ENCODE results near the gene WNT9B.

Gene WNT9B

DNA sequence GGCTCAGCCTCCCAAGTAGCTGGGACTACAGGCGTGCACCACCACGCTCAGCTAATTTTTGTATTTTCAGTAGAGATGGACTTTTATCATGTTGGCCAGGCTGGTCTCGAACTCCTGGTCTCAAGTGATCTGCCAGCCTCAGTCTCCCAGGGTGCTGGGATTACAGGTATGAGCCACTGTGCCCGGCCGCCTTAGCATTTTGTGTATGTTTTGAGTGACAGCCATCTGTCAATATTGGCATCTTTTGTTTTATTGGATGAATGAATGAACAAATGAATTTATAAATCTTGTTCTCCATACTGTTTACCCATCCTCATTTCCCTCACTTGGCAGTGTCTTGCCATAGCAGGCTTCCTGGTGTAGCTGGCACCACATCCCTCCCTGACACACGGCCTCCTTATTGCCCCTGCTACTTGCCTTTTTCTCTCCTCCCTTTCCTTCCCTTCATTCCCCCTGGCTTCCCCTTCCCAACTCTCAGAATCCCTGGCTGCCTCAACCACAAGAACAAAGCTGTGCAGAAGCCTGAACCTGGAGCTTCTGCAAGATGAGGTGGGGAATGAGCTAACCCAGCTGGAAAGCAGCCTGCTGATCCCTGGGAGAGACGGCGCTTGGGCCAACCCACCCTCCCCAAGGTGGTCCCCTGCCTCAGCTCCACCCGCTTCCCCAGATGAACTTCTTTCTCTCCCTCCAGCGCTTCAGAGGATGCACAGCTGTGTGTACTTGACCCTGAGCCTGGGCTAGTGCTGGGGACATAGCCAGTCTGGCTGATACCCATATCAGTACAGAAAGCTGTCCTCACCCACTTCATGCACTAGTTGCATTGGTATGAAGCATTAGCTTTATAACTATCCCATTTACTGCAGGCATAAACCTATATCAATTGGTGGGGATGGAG, 34.3 kb downstream of the WNT9B start:
- no peak for DNase-seq

DNA sequence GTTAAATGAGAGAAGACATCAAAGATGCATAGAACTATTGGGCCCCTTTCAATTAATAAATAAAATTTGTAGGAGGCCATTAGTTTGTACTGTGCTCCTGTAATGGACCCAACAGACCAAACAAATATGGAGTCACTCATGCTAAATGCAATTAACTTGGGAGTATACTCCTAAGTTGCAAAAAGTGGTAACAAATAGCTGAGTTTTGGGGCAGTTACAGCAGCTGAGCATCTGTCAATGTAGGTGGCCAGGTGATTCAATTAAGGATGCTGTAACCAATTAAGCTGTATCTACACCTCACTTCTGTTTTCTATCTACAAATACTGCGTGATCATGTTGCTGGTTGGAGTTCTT, 34.9 kb downstream of the WNT9B start:
- no peak for DNase-seq

DNA sequence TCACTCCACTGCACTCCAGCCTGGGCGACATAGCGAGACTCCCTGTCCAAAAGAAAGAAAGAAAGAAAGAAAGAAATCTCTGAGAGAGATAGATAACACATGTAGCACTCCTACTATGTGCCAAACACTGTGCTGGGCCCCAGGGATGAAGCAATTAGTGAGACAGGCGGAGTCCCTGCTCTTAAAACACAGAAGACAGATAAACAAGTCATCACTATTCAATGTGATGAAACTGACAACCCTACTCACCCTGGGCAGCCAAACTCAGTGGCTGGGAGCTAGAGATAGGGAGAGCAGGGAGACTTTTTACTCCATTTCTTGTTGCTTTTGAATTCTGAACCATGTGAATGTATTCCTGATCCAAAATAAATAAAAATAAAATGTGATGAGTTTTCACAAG, 36.3 kb downstream of the WNT9B start:
- no peak for DNase-seq

DNA sequence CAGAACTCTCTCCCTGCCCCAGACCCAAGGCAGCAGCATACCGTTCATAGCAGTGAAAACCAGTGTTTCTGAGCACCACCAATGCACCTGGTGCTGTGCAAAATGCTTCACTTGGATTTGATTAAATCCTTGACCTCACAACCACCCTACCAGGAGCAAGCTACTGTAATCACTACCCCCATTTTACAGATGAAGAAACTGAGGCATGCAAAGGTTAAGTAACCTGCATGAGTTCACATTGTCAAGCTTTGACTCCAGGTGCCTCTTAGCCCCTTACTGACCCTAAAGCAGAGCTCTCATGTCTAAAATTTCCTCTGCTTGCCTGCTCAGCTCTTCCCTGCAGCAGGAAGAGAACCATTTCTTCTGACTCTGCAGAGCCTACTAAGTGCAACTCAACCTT, 37.3 kb downstream of the WNT9B start:
- no peak for DNase-seq

- no peak for DNase-seq
These were observed 38.1 kb downstream of the WNT9B start for GRCh38 chr17:46889519-46889918.

- no peak for DNase-seq
These were observed 38.7 kb downstream of the WNT9B start for GRCh38 chr17:46889992-46890564.

- DNase-seq: no peak
These were observed 39.3 kb downstream of the WNT9B start for GRCh38 chr17:46890638-46891037.

DNA sequence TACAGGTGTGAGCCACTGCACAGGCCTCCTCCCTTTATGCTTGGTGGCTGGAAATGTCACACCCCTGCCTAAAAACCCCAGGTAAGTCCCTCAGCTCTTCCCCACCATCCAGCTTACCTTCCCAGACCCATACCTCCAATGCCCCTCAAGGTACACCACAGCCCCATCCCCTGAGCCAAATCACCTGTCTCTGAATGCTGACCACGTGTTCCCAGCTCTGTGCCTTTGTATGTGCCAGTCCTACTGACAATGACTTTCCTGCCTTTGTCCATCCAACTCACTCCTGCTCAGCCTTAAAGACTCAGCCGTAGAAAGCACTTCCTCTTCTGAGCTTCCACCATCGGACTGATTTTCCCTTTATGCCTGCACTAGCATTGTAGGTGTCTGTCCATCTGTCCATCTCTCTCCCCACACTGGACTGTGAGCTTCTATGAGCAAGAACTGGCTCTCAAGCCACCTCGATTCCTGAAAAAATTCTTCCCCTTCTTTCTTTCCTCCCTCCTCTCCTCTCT, 40.9 kb downstream of the WNT9B start:
- no peak for DNase-seq

DNA sequence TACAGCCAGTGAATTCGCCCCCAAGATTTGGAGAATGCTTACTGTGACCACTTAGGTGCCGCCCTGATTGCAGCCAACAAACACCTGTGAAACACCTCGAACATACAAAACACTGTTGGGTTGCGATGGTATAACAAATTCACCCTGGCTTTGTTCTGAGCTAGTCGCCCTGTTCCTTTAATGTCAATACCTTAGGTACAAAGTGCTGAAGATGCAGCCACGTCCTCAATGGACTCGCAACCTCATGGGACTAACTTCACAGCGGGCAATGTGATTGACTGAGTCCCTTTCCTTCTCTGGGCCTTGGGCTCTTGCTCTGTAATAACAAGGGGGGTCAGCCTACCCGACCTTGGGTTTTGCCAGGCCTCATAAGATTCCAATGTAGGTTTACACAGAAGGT, 42.6 kb downstream of the WNT9B start:
- DNase-seq: no peak

- no peak for DNase-seq
These were observed 43.2 kb downstream of the WNT9B start for GRCh38 chr17:46894476-46895151.

GRCh38 chr17:46895171-46895570, 43.8 kb downstream of the WNT9B start:
- no peak for DNase-seq

- DNase-seq: no peak
These were observed 45.6 kb downstream of the WNT9B start for GRCh38 chr17:46896991-46897390.

- no peak for DNase-seq
These were observed 47.0 kb downstream of the WNT9B start for GRCh38 chr17:46898364-46898763.

GRCh38 chr17:46898860-46899259, 47.5 kb downstream of the WNT9B start:
- no peak for DNase-seq

DNA sequence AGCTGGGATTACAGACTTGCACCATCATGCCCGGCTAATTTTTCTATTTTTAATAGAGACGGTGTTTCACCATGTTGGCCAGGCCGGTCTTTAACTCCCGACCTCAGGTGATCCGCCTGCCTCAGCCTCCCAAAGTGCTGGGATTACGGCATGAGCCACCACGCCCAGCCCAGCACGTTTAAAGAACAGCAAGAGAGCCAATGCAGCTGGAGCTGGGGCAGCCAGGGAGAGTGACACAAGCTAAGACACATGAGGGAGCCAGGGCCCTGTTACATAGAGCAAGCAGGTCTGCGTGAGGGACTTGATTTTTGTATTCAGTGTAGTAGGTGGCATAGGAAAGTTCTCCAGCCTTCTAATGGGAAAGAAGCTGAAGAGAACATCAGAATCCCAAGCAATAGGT, 49.9 kb downstream of the WNT9B start:
- no peak for DNase-seq

DNA sequence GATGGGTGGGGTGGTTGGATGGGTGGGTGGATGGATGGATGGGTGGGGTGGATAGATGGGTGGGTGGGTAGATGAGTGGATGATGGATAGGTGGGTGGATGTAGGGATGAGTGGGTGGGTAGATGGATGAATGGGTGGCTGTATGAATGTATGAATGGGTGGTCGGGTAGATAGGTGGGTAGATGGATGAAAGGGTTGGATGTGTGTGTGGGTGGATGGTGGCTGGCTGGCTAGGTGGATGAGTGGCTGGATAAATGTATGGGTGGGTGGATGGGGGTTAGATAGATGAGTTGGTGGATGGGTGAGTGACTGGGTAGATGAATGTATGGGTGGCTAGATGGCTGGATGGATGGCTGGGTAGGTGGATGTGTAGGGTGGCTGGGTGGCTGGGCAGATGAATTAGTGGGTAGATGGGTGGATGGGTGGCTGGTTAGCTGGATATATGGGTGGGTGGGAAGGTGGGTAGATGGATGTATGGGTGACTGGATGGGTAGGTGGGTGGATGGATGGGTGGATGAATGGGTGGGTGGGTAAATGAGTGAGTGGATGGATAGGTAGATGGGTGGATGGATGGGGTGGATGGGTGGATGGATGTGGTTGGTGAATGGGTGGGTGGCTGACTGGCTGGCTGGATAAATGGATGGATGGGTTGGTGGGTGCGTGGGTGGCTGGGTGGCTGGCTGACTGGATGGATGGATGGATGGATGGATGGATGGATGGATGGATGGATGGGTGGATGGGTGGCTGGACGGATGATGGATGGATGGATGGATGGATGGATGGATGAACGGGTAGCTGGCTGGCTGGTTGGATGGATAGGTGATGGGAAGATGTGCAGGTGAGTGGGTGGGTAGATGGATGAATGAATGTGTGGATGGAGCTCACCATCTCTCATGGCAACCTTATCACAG, 52.6 kb downstream of the WNT9B start:
- DNase-seq: no peak

- no peak for DNase-seq
These were observed 56.8 kb downstream of the WNT9B start for GRCh38 chr17:46908068-46908737.

DNA sequence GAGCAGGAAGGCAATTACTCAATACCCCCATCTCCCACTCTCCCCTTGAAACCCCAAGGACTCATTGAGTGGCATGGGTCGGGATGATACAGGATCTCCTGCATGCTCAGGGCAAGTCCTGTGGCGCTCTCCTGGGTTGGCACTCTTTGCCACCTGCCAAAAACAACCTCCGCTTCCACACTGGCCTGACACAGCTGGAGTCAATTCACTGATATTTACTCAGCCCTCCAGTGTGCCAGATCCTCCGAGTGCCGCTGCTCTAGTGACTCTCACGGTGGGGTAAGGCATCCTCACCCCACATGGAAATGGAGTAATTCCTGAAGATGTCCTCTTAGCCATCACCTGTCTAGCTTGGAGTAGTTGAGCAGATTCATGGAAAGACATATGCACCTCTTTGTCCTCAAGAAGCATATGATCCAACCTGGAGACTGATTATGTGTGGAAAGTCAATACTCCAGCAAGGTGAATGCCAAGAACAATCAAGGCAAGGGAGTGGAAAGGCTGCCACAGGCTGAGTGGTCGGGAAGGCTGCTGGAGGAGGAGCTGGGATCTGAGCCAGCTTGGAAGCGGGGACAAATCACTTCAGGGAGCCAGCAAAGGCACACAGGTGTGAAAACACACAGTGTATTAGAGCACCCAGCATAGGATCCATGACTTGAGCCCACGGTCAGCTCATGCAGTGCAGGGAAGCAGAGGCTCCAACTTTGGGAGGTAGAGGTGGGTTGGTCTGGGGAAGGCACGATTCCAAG, 59.0 kb downstream of the WNT9B start:
- no peak for DNase-seq

DNA sequence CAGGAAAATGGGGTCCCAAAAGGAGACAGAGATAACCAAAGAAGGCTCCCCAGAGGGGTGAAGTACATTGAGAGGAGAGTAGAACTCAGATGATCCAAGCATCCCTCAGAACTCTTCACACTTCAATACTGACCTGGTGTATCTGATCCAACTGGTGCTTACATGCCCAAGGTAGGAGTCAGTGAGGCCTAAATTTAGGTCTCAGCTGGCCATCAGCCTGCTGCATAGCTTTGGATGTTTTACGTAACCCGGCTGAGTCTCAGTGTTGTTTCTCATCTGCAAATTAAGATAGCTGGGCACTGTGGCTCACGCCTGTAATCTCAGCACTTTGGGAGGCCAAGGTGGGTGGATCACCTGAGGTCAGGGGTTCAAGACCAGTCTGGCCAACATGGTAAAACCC, 59.9 kb downstream of the WNT9B start:
- DNase-seq: no peak

DNA sequence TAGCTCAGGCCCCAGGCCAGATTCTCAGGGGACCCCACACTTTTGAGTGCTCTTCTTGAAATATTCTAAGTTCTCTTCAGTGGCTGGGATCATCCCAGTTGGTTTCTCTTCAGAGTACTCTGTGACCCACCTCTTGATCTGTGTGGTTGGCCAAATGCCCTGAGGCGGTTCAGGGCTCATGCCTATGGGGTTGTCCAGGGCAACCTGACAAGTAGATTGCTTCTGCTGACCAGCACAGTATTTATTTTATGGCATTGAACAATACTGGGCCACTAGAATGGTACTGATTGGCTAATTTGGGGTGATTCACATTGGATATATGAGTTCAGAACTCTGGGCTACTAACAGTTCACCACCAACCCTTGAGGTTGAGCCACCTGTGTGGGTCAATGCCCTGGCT, 64.2 kb downstream of the WNT9B start:
- no peak for DNase-seq

- no peak for DNase-seq
These were observed 64.8 kb downstream of the WNT9B start for GRCh38 chr17:46916211-46916610.

- no peak for DNase-seq
These were observed 65.2 kb downstream of the WNT9B start for GRCh38 chr17:46916623-46917022.

All from stimulated activated CD4-positive, alpha-beta T cell treated with anti-CD3 and anti-CD28 coated beads, Interleukin-12 subunit alpha, Interleukin-12 subunit beta, amount 100 ng/mL, for 4 hours (primary cell).